Hepatic stellate cell (primary cell): Measurements from ENCODE around the gene OCA2.

ENCODE experiments used
- DNase-seq: peaks from one replicate; pipeline ENCODE4 v3.0.0; 2011; ENCODE audit warnings: low spot score

The OCA2 gene

GRCh38 chr15:28079313-28079969 lies 19.7 kb downstream of the OCA2 start:
- no peak for DNase-seq

GRCh38 chr15:28078191-28078719 lies 20.9 kb downstream of the OCA2 start:
- DNase-seq: no peak

GRCh38 chr15:28075573-28075972 lies 23.5 kb downstream of the OCA2 start:
- no peak for DNase-seq

GRCh38 chr15:28068930-28069329 lies 30.2 kb downstream of the OCA2 start:
- no peak for DNase-seq

- DNase-seq: no peak
Measured at GRCh38 chr15:28066231-28066630, 32.9 kb downstream of the OCA2 start.

GRCh38 chr15:28060005-28060404 lies 39.1 kb downstream of the OCA2 start:
- DNase-seq: no peak

- no peak for DNase-seq
Measured at GRCh38 chr15:28058082-28058481, 41.0 kb downstream of the OCA2 start.

GRCh38 chr15:28051955-28052633 lies 47.0 kb downstream of the OCA2 start:
- no peak for DNase-seq

GRCh38 chr15:28049581-28049980 lies 49.5 kb downstream of the OCA2 start:
- DNase-seq: no peak

- DNase-seq: no peak
Measured at GRCh38 chr15:28047277-28047676, 51.8 kb downstream of the OCA2 start.

GRCh38 chr15:28044121-28044672 lies 54.9 kb downstream of the OCA2 start:
- no peak for DNase-seq

- no peak for DNase-seq
Measured at GRCh38 chr15:28043691-28044091, 55.4 kb downstream of the OCA2 start.

GRCh38 chr15:28037969-28038590 lies 61.0 kb downstream of the OCA2 start:
- DNase-seq: no peak

GRCh38 chr15:28033443-28033842 lies 65.7 kb downstream of the OCA2 start:
- DNase-seq: no peak

GRCh38 chr15:28030801-28031200 lies 68.3 kb downstream of the OCA2 start:
- no peak for DNase-seq

GRCh38 chr15:28027714-28028076 lies 71.4 kb downstream of the OCA2 start:
- DNase-seq: no peak

- DNase-seq: no peak
Measured at GRCh38 chr15:28026764-28027713, 72.1 kb downstream of the OCA2 start.

- DNase-seq: no peak
Measured at GRCh38 chr15:28026221-28026620, 72.9 kb downstream of the OCA2 start.

GRCh38 chr15:28025413-28025812 lies 73.7 kb downstream of the OCA2 start:
- no peak for DNase-seq

GRCh38 chr15:28024889-28025250 lies 74.2 kb downstream of the OCA2 start:
- no peak for DNase-seq

GRCh38 chr15:28023933-28024888 lies 74.9 kb downstream of the OCA2 start:
- DNase-seq: no peak
